HepG2 (cell line): ENCODE results near the gene OR2AK2. TPM values are rescaled to one million over a fixed set of nuclear protein-coding genes. Genes with fewer than 3 reads are reported as not detected.

Experiments
- ATAC-seq: fragments of 200-7000 bp; cut with Tn5 transposase; 3 replicates; pipeline ENCODE4 v1.9.1; 2020; ENCODE audit warnings: mild to moderate bottlenecking, moderate library complexity
- BruUV-seq: library from RNA; stranded (reverse); fragments of 400-500 nt; replicated peaks from 2 replicates; lab custom pipeline; 2021; lab: Mats Ljungman, UMichigan
- CTCF ChIA-PET: fragments of 300-600 bp; formaldehyde crosslinking; extraction: SDS; loops from one replicate; lab custom pipeline; 2021; ENCODE audit warnings: low total read pairs, inconsistent platforms, low intra/inter-chr PET ratio; lab: Yijun Ruan, JAX
- POLR2A ChIA-PET: fragments of 350-600 bp; sonication (Branson Sonifier 250); formaldehyde crosslinking; loops from one replicate; lab custom pipeline; 2020; ENCODE audit warnings: antibody characterized with exemption, inconsistent platforms; lab: Yijun Ruan, JAX
- DNase-seq: peaks from one replicate; pipeline ENCODE4 v3.0.0-alpha.2; 2015; ENCODE audit warnings: low spot score
- FAIRE-seq: peaks from 3 replicates; lab custom pipeline; 2011; peaks lifted over from hg19 to GRCh38; lab: Jason Lieb, UNC
- H2AFZ ChIP-seq: one replicate; pipeline ENCODE4 v1.6.1; 2011; ENCODE audit warnings: low read length, inconsistent platforms
- H3K27ac ChIP-seq: fragments of 300-600 bp; 3 replicates; pipeline ENCODE4 v1.8.0; 2011; ENCODE audit warnings: mixed run types, mild to moderate bottlenecking, mixed read lengths, low read length, inconsistent platforms; ENCODE audit not compliant: insufficient read depth; ENCODE audit errors: extremely low read length
- H3K27me3 ChIP-seq, 2 experiments: fragments of 200-600 bp in 1 of 2; 2 replicates in 1 of 2; 3 replicates in 1 of 2; pipeline versions ENCODE4 v1.6.0 to v1.8.0; 2011; ENCODE audit warnings: low read length in 2 of 2, mild to moderate bottlenecking in 2 of 2, moderate library complexity in 2 of 2, inconsistent platforms in 1 of 2; ENCODE audit not compliant: insufficient read depth in 2 of 2, control insufficient read depth in 1 of 2
- H3K36me3 ChIP-seq, 2 experiments: fragments of 200-600 bp in 1 of 2; replicated peaks in 1 of 2; 2 replicates in 1 of 2; 3 replicates in 1 of 2; pipeline versions ENCODE4 v1.5.1 to v1.8.0; 2011; ENCODE audit warnings: low read length in 2 of 2, inconsistent platforms in 1 of 2; ENCODE audit not compliant: insufficient read depth in 2 of 2, control insufficient read depth in 1 of 2
- H3K4me1 ChIP-seq: 2 replicates; pipeline ENCODE4 v1.5.1; 2012; ENCODE audit warnings: low read length, inconsistent platforms; ENCODE audit not compliant: insufficient read depth
- H3K4me2 ChIP-seq: 2 replicates; pipeline ENCODE4 v1.6.0; 2011; ENCODE audit warnings: low read depth, low read length, inconsistent platforms
- H3K4me3 ChIP-seq, 3 experiments: fragments of 200-600 bp in 1 of 3; sonication (generic), shearing (Covaris generic) in 1 of 3; replicated peaks in 1 of 3; 2 replicates each; pipeline ENCODE4 v1.5.1; 2011 to 2016; ENCODE audit warnings: low read length in 3 of 3, inconsistent platforms in 2 of 3, low read depth in 2 of 3, mild to moderate bottlenecking in 2 of 3, control low read depth in 1 of 3, mixed read lengths in 1 of 3; ENCODE audit not compliant: insufficient read depth in 1 of 3
- H3K79me2 ChIP-seq: one replicate; pipeline ENCODE4 v1.6.1; 2011; ENCODE audit warnings: low read length, inconsistent platforms; ENCODE audit not compliant: insufficient read depth
- H3K9ac ChIP-seq: 2 replicates; pipeline ENCODE4 v1.6.0; 2011; ENCODE audit warnings: mild to moderate bottlenecking, low read depth, low read length, inconsistent platforms; ENCODE audit not compliant: insufficient read depth
- H3K9me3 ChIP-seq: 2 replicates; pipeline ENCODE4 v1.5.1; 2012; ENCODE audit warnings: mild to moderate bottlenecking, low read length
- H4K20me1 ChIP-seq: 2 replicates; pipeline ENCODE4 v1.6.0; 2011; ENCODE audit warnings: inconsistent platforms, mild to moderate bottlenecking, low read length, moderate library complexity; ENCODE audit not compliant: insufficient read depth
- CBFB ChIP-seq: sonication (generic); formaldehyde crosslinking; IDR thresholded peaks from 2 replicates; pipeline ENCODE4 v1.4.0; 2020; ENCODE audit warnings: missing genetic modification reagents
- CREM ChIP-seq, 2 experiments: sonication (generic) in 1 of 2; formaldehyde crosslinking in 1 of 2; IDR thresholded peaks; 2 replicates each; pipeline versions ENCODE4 v1.4.0 to v1.6.1; 2016 to 2020; ENCODE audit warnings: antibody characterized with exemption in 1 of 2, mild to moderate bottlenecking in 1 of 2, missing genetic modification reagents in 1 of 2
- JUN ChIP-seq: sonication (generic); formaldehyde crosslinking; IDR thresholded peaks from 2 replicates; pipeline ENCODE4 v1.4.0; 2020; ENCODE audit warnings: mild to moderate bottlenecking, missing genetic modification reagents
- NAIF1 ChIP-seq: sonication (generic); formaldehyde crosslinking; IDR thresholded peaks from 2 replicates; pipeline ENCODE4 v1.5.0; 2020; ENCODE audit warnings: mild to moderate bottlenecking, missing genetic modification reagents, borderline replicate concordance
- NR2F1 ChIP-seq, 2 experiments: fragments of 450-650 bp in 1 of 2; formaldehyde crosslinking in 1 of 2; IDR thresholded peaks; 2 replicates each; pipeline versions ENCODE4 v1.5.0 to v1.6.1; 2016 to 2020; ENCODE audit warnings: mild to moderate bottlenecking in 1 of 2, missing compliant biosample characterization in 1 of 2, missing genetic modification reagents in 1 of 2, moderate library complexity in 1 of 2
- RCOR2 ChIP-seq: IDR thresholded peaks from 2 replicates; pipeline ENCODE4 v1.6.1; 2016; ENCODE audit warnings: missing biosample characterization, missing genetic modification reagents
- SMYD3 ChIP-seq: sonication (generic); formaldehyde crosslinking; IDR thresholded peaks from 2 replicates; pipeline ENCODE4 v1.8.1; 2023; ENCODE audit warnings: mild to moderate bottlenecking, missing genetic modification reagents
- TAF1 ChIP-seq: sonication (generic); formaldehyde crosslinking; IDR thresholded peaks from 2 replicates; pipeline ENCODE4 v1.4.0; 2020; ENCODE audit warnings: missing genetic modification reagents
- U2AF2 ChIP-seq: fragments of 200-400 bp; formaldehyde crosslinking; IDR thresholded peaks from 2 replicates; pipeline ENCODE4 v1.6.1; 2017; ENCODE audit warnings: low read depth, mild to moderate bottlenecking, low read length
- ZC3H13 ChIP-seq: sonication (generic); formaldehyde crosslinking; IDR thresholded peaks from 2 replicates; pipeline ENCODE4 v1.8.1; 2023; ENCODE audit warnings: mild to moderate bottlenecking, missing genetic modification reagents, moderate library complexity
- ZNF333 ChIP-seq: sonication (generic); formaldehyde crosslinking; IDR thresholded peaks from 2 replicates; pipeline ENCODE4 v1.4.0; 2020; ENCODE audit warnings: mild to moderate bottlenecking, missing genetic modification reagents, borderline replicate concordance
- ZNF446 ChIP-seq: sonication (generic); formaldehyde crosslinking; IDR thresholded peaks from 2 replicates; pipeline ENCODE4 v1.5.0; 2020; ENCODE audit warnings: mild to moderate bottlenecking, missing genetic modification reagents
- ZNF510 ChIP-seq: sonication (generic); formaldehyde crosslinking; IDR thresholded peaks from 2 replicates; pipeline ENCODE4 v1.4.0; 2020; ENCODE audit warnings: low read depth, mild to moderate bottlenecking, missing genetic modification reagents
- ZSCAN21 ChIP-seq: sonication (generic); formaldehyde crosslinking; IDR thresholded peaks from 2 replicates; pipeline ENCODE4 v1.8.0; 2022; ENCODE audit warnings: mild to moderate bottlenecking, missing genetic modification reagents, moderate library complexity, borderline replicate concordance
- WGBS: methylation state at CpG from one replicate; pipeline ENCODE4 v1.1.6; 2017; ENCODE audit warnings: low lambda C conversion rate; 5-methylcytosine and 5-hydroxymethylcytosine counted together
- in situ Hi-C: cut with HindIII; loops from 2 replicates; pipeline ENCODE4 v1.10.0; 2017; ENCODE audit warnings: low pct_unique_long_range_greater_than_20kb; ENCODE audit not compliant: extremely low pct_ligation_motif_present
- intact Hi-C: fragments of 100-400 bp; cut with micrococcal nuclease; formaldehyde crosslinking; loops from one replicate; pipeline ENCODE4 v1.10.0; 2022; ENCODE audit not compliant: unreplicated experiment
- polyA plus RNA-seq, 8 experiments: library from polyadenylated mRNA; depleted of rRNA in 3 of 8; stranded (reverse) in 7 of 8; unstranded in 1 of 8; fragments of >200 nt; fragmentation: Illumina TruSeq in 4 of 8; extraction: Trizol in 4 of 8; gene quantifications; 2 replicates each; pipeline versions ENCODE4 v1.2.1 to v1.2.3, GENCODE V29; 2011 to 2016; ENCODE audit warnings: low read depth in 4 of 8, missing spikeins in 1 of 8, mixed read lengths in 1 of 8; ENCODE audit not compliant: insufficient read depth in 1 of 8
- total RNA-seq, 5 experiments: library from RNA; depleted of rRNA; stranded (reverse); fragments of >200 nt; fragmentation: Illumina TruSeq; extraction: Trizol; gene quantifications; 2 replicates each; pipeline ENCODE4 v1.2.3, GENCODE V29; 2016; ENCODE audit warnings: low read depth in 1 of 5
- TF ChIP-seq, protein P1 (sequence below): sonication (generic); formaldehyde crosslinking; IDR thresholded peaks from 2 replicates; pipeline ENCODE4 v1.5.1; 2020; ENCODE audit warnings: missing genetic modification reagents, mild to moderate bottlenecking, borderline replicate concordance
- TF ChIP-seq, protein P2 (sequence below): sonication (generic); formaldehyde crosslinking; IDR thresholded peaks from 2 replicates; pipeline ENCODE4 v1.5.1; 2020; ENCODE audit warnings: mild to moderate bottlenecking, missing genetic modification reagents, moderate library complexity
- TF ChIP-seq, protein P3 (sequence below): sonication (generic); formaldehyde crosslinking; IDR thresholded peaks from 2 replicates; pipeline ENCODE4 v1.4.0; 2020; ENCODE audit warnings: missing genetic modification reagents, mild to moderate bottlenecking, borderline replicate concordance
- TF ChIP-seq, protein P4 (sequence below): sonication (generic); formaldehyde crosslinking; IDR thresholded peaks from 2 replicates; pipeline ENCODE4 v1.4.0; 2020; ENCODE audit warnings: mild to moderate bottlenecking, low read depth, missing genetic modification reagents
- TF ChIP-seq, protein P5 (sequence below): sonication (generic); formaldehyde crosslinking; conservative IDR thresholded peaks from 2 replicates; pipeline ENCODE4 v1.8.0; 2022; ENCODE audit warnings: missing genetic modification reagents

Gene OR2AK2
- total and polyA plus RNA-seq, 2 of the 13 experiments (the other 11 are each of a cell fraction or from before 2014, with no cell fraction given), result not detected

DNA sequence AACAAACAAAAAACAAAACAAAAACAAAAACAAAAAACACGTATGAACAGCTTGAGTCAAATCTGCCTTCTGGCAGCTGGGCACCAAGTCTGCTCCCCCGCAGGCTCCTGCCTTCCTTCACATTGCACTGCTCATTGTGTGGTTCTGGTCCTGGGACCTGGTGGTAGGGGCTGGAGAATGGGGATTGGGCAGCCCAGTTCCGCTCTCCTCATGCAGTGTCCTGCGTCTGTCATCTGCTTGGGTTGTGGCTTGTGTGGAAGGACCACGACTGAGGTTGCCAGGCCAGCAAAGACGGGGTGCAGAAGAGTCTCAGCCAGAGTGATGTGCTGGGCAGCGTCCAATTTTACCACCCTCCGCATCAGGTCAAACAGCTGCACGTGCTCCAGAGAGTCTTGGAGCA lies 29.3 kb upstream of the OR2AK2 start:
- Histone ChIP-seq H3K79me2 (no peaks in the 10 kb centered on the region), H4K20me1 (no peaks in the 10 kb centered on the region), H3K4me3 (no peak overlapping the region), H3K36me3 (no peaks in the 10 kb centered on the region), H3K27me3 (no peaks in the 10 kb centered on the region), H3K9me3 (peaks cover 60% of the 10 kb centered on the region), H3K4me1 (no peaks in the 10 kb centered on the region), H3K9ac (no peak overlapping the region), H3K27ac (no peak overlapping the region), H2AFZ (no peak overlapping the region), H3K4me2 (no peak overlapping the region)
- intact Hi-C loops, result no loop called here
- DNase-seq (no peak), ATAC-seq (no peak), FAIRE-seq (no peak)
- 60% methylated on average over 2 of the region's 9 CpGs for WGBS
- CTCF ChIA-PET, result no interaction called here
- no TSS peak for BruUV-seq
- POLR2A ChIA-PET, result no interaction called here
- in situ Hi-C loops, result no loop called here
- no peak for TF ChIP-seq ZNF446 (CRISPR knock-in tag)
- no peak for TF ChIP-seq RCOR2 (CRISPR knock-in tag)
- TF ChIP-seq, protein P1, sequence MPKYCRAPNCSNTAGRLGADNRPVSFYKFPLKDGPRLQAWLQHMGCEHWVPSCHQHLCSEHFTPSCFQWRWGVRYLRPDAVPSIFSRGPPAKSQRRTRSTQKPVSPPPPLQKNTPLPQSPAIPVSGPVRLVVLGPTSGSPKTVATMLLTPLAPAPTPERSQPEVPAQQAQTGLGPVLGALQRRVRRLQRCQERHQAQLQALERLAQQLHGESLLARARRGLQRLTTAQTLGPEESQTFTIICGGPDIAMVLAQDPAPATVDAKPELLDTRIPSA (CRISPR knock-in tag), result no peak
- no peak for TF ChIP-seq CBFB (CRISPR knock-in tag)
- TF ChIP-seq, protein P2, sequence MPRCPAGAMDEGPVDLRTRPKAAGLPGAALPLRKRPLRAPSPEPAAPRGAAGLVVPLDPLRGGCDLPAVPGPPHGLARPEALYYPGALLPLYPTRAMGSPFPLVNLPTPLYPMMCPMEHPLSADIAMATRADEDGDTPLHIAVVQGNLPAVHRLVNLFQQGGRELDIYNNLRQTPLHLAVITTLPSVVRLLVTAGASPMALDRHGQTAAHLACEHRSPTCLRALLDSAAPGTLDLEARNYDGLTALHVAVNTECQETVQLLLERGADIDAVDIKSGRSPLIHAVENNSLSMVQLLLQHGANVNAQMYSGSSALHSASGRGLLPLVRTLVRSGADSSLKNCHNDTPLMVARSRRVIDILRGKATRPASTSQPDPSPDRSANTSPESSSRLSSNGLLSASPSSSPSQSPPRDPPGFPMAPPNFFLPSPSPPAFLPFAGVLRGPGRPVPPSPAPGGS (CRISPR knock-in tag), result no peak
- TF ChIP-seq, protein P3, sequence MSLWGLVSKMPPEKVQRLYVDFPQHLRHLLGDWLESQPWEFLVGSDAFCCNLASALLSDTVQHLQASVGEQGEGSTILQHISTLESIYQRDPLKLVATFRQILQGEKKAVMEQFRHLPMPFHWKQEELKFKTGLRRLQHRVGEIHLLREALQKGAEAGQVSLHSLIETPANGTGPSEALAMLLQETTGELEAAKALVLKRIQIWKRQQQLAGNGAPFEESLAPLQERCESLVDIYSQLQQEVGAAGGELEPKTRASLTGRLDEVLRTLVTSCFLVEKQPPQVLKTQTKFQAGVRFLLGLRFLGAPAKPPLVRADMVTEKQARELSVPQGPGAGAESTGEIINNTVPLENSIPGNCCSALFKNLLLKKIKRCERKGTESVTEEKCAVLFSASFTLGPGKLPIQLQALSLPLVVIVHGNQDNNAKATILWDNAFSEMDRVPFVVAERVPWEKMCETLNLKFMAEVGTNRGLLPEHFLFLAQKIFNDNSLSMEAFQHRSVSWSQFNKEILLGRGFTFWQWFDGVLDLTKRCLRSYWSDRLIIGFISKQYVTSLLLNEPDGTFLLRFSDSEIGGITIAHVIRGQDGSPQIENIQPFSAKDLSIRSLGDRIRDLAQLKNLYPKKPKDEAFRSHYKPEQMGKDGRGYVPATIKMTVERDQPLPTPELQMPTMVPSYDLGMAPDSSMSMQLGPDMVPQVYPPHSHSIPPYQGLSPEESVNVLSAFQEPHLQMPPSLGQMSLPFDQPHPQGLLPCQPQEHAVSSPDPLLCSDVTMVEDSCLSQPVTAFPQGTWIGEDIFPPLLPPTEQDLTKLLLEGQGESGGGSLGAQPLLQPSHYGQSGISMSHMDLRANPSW, result no peak
- no peak for TF ChIP-seq U2AF2
- no peak for TF ChIP-seq NR2F1 (CRISPR knock-in tag; IDR thresholded peaks at IDR 0.05)
- TF ChIP-seq ZSCAN21 (CRISPR knock-in tag), result no peak
- no peak for TF ChIP-seq NAIF1 (CRISPR knock-in tag)
- TF ChIP-seq, protein P4, sequence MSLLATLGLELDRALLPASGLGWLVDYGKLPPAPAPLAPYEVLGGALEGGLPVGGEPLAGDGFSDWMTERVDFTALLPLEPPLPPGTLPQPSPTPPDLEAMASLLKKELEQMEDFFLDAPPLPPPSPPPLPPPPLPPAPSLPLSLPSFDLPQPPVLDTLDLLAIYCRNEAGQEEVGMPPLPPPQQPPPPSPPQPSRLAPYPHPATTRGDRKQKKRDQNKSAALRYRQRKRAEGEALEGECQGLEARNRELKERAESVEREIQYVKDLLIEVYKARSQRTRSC (CRISPR knock-in tag), result no peak
- no peak for TF ChIP-seq TAF1 (CRISPR knock-in tag)
- TF ChIP-seq CREM (IDR thresholded peaks at IDR 0.05), result no peak
- no peak for TF ChIP-seq CREM (CRISPR knock-in tag; IDR thresholded peaks at IDR 0.05)
- TF ChIP-seq, protein P5, sequence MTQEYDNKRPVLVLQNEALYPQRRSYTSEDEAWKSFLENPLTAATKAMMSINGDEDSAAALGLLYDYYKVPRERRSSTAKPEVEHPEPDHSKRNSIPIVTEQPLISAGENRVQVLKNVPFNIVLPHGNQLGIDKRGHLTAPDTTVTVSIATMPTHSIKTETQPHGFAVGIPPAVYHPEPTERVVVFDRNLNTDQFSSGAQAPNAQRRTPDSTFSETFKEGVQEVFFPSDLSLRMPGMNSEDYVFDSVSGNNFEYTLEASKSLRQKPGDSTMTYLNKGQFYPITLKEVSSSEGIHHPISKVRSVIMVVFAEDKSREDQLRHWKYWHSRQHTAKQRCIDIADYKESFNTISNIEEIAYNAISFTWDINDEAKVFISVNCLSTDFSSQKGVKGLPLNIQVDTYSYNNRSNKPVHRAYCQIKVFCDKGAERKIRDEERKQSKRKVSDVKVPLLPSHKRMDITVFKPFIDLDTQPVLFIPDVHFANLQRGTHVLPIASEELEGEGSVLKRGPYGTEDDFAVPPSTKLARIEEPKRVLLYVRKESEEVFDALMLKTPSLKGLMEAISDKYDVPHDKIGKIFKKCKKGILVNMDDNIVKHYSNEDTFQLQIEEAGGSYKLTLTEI, result no peak
- no peak for TF ChIP-seq SMYD3 (CRISPR knock-in tag)
- no peak for TF ChIP-seq JUN
- no peak for TF ChIP-seq ZC3H13 (CRISPR knock-in tag)
- no peak for TF ChIP-seq ZNF510 (CRISPR knock-in tag)
- TF ChIP-seq ZNF333 (CRISPR knock-in tag), result no peak
- TF ChIP-seq, all 625 proteins: peak for 0
